NCI-H748 treated with DMSO at 0.1 percent for 48 hours (cell line): ENCODE data around the gene FBXL17.
"Not testable (repeated sequence)": the region's sequence is repeated elsewhere in the genome, so short reads cannot be mapped to it uniquely, and the experiment has no call there.

ENCODE experiments used
- DNase-seq: peaks from one replicate; lab custom pipeline; 2025; lab: John Stamatoyannopoulos, UW

The FBXL17 gene

GRCh38 chr5:108303611-108304010, 78.3 kb downstream of the FBXL17 start:
- DNase-seq: no peak

DNA sequence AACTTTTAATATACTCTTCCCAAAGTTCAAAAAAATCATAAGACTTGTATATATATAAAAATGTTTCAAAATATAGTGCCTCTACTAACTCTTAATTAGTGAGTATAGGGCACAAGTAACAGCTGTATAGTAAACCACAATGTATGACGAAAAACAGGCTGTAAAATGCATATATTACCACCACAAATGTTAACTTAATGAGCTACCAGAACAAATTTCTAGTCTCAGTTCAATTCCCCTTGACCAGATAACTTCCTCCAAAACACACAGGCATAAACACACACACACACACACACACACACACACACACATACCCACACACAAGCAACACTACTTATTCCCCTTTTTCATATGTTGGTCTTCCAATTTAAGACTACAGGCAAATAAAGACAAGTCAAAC, 78.8 kb downstream of the FBXL17 start:
- no peak for DNase-seq

GRCh38 chr5:108297042-108297601, 84.8 kb downstream of the FBXL17 start:
- DNase-seq: no peak

DNA sequence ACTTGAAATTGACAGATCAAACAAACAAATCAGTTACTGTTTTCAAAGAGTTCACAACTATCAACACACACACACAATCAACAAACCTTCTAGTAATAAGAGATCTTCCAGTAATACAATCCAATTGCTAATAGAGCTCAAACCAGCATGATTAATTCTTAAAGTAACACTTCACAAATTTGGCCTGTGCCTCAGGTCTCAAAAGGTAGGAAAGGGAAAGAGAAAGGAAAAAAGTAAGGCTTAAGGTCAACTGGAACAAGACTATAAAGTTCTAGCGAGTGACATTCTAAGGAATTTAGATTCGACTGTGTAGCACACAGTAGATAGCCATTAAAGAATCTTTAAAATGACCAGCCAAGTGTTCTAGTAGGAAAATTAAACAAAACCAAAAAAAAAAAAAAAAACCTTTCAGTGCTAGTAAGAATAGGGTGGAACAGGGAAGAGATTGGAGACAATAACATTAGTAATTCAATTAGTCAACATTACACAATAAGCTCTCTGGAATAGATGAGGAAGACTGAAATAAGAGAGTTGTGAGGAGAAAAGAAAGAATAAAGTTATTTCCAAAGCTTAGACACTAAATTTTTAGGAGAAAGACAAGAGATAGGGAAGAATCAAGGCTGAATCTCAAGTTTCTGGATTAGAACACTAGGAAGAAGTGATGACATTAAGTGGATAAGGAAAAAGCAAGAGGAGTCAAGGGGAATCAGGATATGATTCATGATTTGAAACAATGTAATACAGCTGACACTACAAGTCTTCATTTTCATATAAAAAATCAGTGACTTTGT, 86.1 kb downstream of the FBXL17 start:
- DNase-seq: no peak

DNA sequence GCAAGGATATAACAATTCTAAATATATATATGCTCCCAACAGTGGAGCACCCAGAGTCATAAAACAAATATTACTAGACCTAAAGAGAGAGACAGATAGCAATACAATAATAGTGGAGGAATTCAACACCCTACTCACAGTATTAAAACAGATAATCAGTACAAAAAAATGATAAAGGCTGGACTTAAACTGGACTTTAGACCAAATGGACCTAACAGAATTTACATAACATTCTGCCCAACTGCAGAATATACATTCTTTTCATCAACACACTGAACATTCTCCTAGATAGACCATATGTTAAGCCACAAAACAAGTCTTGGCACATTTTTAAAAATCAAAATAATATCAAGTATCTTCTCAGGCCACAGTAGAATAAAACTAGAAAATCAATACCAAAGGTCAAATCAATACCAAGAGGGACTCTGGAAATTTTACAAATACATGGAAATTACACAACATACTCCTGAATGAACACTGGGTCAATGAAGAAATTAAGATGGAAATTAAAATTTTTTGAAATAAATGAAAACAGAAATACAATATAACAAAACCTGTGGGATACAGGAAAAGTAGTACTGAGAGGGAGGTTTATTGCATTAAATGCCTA, 100.8 kb downstream of the FBXL17 start:
- no peak for DNase-seq

GRCh38 chr5:108280248-108280647, 101.7 kb downstream of the FBXL17 start:
- no peak for DNase-seq

GRCh38 chr5:108278285-108279240, 103.3 kb downstream of the FBXL17 start:
- DNase-seq: no peak

DNA sequence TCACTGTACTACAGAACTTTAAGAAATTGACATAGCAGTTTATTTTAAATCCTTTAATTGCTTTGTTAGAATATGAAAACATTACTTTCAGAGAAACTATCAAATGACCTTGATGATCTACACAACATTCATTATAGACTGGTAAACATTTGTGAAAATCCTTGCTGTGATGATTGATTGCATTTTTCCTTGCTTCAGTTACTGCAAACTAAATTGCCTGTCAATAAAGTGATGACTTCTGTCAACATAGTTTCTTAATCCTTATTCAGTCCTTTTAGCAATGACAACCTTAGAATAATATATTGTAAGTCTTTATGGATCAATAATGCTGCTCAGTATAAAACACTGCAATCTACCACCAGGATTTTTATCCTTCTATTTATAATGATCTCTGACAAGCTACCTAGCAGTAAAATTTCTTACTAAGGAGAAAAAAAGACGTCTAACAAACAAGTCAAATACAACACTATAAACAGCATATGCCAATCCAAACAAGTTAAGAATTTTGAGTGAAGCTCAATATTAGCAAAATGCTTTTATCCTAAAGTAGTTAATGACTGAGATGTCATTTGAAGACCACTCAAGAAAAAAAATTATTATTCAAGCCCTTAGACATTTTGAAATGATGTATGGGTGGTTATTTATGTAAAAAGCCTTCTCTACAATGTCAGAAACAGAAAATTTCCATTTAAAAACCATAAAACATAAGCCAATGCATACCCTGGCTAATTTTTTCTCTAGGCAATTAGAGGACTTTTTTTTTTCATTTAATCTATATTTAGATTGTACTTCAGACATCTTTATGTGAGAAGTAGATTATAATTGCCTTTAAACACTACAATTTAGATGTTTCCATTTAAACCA, 105.5 kb downstream of the FBXL17 start:
- no peak for DNase-seq

- not testable (repeated sequence) for DNase-seq
Observed at GRCh38 chr5:108274080-108274479, 107.8 kb downstream of the FBXL17 start.

GRCh38 chr5:108271127-108271526, 110.8 kb downstream of the FBXL17 start:
- DNase-seq: no peak

DNA sequence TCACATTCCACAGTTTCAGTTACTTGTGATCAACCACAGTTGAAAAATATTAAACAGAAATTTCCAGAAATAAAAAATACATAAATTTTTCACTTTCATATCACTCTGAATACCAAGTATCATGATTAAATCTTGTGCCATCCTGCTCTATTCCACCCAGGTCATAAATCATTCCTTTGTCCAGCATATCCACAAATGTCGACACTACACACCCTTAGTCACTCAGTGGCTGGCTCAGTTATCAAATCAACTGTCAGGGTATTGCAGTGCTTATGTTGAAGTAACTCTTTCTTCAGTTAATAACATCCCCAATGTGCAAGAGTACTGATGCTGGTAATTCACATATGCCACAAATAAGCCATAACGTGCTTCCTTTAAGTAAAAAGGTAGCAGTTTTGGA, 115.7 kb downstream of the FBXL17 start:
- DNase-seq: no peak

GRCh38 chr5:108264533-108264932, 117.4 kb downstream of the FBXL17 start:
- DNase-seq: no peak

- DNase-seq: no peak
Observed at GRCh38 chr5:108263338-108263737, 118.6 kb downstream of the FBXL17 start.

GRCh38 chr5:108260858-108261170, 121.1 kb downstream of the FBXL17 start:
- DNase-seq: no peak

DNA sequence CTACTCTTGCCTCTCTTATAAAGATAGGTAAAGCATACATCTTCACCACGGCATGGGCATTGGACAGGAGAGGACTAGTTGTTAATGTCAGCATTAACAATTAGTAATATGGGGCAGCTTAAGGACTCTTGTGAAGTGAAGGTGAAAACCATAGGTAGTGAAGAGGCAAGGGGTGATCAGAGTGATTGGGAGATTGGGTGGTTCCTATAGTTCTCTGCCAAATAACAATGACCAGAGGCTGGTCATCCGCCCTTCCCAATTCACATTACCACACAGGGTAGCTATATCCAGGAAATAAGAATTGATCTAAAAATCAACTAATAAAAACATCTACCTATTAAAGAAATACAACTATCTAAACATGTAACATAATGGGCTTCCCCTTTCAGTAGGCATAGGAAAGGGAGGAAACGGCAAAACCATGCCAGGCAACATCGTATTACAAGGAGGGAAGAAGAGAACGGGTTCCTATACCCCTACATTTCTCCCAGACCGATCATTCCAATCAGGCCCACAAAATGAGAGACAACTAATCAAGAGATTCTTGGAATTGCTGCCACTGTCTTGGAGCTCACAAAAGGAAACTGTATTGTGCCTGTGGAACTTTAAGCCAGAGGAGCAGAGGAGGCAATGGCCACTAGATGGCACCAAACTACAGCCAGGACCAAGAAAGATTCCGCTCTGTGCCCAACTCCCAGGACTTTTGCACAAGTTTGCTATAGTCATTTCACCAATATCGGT, 121.6 kb downstream of the FBXL17 start:
- peak; percentile 57 for DNase-seq

DNA sequence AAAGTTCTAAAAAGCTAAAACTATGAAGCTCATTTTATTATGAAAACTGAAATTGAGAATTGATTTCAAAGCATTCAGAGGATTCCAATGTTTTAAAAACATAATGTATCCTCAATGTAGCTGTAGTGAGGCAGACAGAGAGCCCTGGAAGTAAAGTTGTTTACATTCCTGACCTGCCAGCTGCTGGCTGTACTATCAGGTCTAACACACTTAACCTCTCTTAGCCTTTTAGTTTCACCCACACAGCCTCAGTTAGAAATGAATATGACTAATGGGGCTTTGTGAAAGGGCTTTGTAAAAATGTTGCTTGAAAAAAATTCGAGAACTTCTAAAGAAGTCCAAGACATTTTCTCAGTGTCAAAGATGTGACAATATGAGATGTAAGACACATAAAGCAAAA, 122.6 kb downstream of the FBXL17 start:
- DNase-seq: peak; percentile 26

- DNase-seq: no peak
Observed at GRCh38 chr5:108257996-108258395, 123.9 kb downstream of the FBXL17 start.

- DNase-seq: peak; percentile 35
Observed at GRCh38 chr5:108255468-108255867, 126.4 kb downstream of the FBXL17 start.

- DNase-seq: no peak
Observed at GRCh38 chr5:108251350-108251749, 130.5 kb downstream of the FBXL17 start.

DNA sequence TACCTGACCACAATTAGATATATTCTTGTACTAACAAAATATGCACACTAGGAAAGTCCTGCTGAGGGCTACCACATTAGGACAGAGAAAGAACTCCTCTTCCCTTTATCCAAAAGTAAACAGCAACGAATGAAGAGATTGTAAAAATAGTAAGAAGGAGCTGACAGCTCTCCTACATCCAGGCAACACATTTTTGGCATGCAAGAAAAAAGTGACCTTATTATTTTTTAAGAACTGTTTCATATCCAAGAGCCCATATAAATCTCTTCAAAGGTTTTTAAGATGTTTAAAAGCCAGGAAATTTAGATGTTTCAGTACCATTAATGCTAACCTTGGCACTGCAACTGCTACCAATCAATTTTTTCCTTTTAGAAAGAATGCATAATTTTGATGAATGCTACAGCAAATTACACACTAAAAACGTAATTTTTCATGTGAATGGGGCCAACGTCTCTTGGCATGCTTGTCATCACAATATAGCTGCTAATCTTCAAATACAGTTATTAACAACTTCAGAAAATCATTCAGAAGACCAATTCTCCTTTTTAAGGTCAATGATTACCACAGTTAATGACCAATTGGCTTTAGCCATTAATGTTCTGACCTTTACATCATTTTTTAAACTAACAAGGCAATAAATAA, 132.0 kb downstream of the FBXL17 start:
- DNase-seq: no peak
